ENCODE results near the gene ADARB1. TPM values are rescaled to one million over a fixed set of nuclear protein-coding genes. Genes with fewer than 3 reads are reported as not detected.

The ADARB1 gene
- polyA plus RNA-seq, 3 donors = 0.40 to 2.6 (median 1.0) TPM

DNA sequence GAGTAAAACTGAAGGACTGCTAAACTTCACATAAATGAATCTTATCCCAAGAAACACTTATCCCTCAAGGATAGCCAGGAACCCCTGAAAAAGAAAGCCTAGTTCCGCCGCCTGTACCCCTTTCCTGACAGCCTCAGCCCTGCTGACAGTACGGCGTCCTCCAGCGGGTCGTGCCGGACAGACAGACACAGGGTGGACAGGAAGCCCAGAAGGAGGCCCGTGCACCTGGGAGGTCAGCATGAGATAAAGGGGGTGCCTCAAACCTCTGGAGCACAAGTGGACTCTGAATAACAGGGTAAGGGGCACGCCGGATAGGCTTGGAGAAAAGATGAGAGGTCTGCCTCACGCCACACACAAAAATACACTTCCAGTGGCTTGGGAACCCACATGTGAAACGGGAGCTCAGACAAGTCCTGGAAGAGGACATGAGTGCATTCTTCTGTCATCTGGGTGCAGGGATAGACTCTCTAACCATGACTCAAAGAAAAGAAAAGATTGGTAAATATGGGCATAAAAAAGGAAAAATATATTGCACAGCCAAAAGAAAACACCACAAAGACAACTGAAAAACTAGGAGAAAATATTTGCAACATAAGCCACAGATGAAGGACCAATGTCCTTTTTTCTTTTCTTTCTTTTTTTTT, 17.3 kb upstream of the ADARB1 start:
- Mint-ChIP-seq H3K4me1 (no peaks in the 10 kb centered on the region), H3K9me3 (peaks cover 0 to 3% (median 0%) of the 10 kb centered on the region in 7 donors), H3K4me3 (peak overlapping the region in 1 of 2 donors; percentile 62), H3K36me3 (no peaks in the 10 kb centered on the region), H3K27me3 (ENCODE audit: low read depth in 3 of 3) (peaks cover 18 to 51% (median 22%) of the 10 kb centered on the region in 3 donors), H3K27ac (no peak overlapping the region)
- Histone ChIP-seq H3K9ac (ENCODE audit: insufficient read depth, low read length, poor library complexity, severe bottlenecking) (no peak overlapping the region), H3K4me3 (replicated peaks in 1 of 3; ENCODE audit: low read depth in 2 of 3, low read length in 3 of 3) (no peak overlapping the region), H3K9me3 (replicated peaks in 1 of 2; ENCODE audit: control insufficient read depth in 1 of 2, insufficient read depth in 1 of 2, low read length in 2 of 2) (no peaks in the 10 kb centered on the region), H3K36me3 (replicated peaks in 1 of 2; ENCODE audit: control insufficient read depth in 1 of 2, insufficient read depth in 2 of 2, low read length in 2 of 2) (no peaks in the 10 kb centered on the region), H3K27ac (ENCODE audit: low read depth in 1 of 2, low read length in 2 of 2) (no peak overlapping the region), H3K79me2 (ENCODE audit: insufficient read depth, low read length) (no peaks in the 10 kb centered on the region), H3K4me1 (ENCODE audit: control insufficient read depth in 1 of 2, insufficient read depth in 2 of 2, low read length in 2 of 2) (no peaks in the 10 kb centered on the region), H2AFZ (ENCODE audit: insufficient read depth, low read depth, low read length, poor library complexity, severe bottlenecking) (no peak overlapping the region), H3K27me3 (ENCODE audit: control insufficient read depth in 2 of 2, insufficient read depth in 2 of 2, low read length in 2 of 2) (no peaks in the 10 kb centered on the region), H3K4me2 (replicated peaks; ENCODE audit: extremely low read depth, low read length, poor library complexity, severe bottlenecking) (no peak overlapping the region), H4K20me1 (ENCODE audit: insufficient read depth, low read length) (no peaks in the 10 kb centered on the region)
- TF ChIP-seq, protein P1, sequence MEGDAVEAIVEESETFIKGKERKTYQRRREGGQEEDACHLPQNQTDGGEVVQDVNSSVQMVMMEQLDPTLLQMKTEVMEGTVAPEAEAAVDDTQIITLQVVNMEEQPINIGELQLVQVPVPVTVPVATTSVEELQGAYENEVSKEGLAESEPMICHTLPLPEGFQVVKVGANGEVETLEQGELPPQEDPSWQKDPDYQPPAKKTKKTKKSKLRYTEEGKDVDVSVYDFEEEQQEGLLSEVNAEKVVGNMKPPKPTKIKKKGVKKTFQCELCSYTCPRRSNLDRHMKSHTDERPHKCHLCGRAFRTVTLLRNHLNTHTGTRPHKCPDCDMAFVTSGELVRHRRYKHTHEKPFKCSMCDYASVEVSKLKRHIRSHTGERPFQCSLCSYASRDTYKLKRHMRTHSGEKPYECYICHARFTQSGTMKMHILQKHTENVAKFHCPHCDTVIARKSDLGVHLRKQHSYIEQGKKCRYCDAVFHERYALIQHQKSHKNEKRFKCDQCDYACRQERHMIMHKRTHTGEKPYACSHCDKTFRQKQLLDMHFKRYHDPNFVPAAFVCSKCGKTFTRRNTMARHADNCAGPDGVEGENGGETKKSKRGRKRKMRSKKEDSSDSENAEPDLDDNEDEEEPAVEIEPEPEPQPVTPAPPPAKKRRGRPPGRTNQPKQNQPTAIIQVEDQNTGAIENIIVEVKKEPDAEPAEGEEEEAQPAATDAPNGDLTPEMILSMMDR (IDR thresholded peaks at IDR 0.05) = no peak
- WGBS (ENCODE audit: insufficient coverage) = 92% methylated on average over 5 of the region's 12 CpGs
- intact Hi-C loops (cut with micrococcal nuclease) = no loop called here
- no peak for DNase-seq

GRCh38 chr21:45057886-45058285, 16.5 kb upstream of the ADARB1 start:
- Mint-ChIP-seq H3K4me3 (peak overlapping the region in 1 of 2 donors; percentile 12), H3K27me3 (ENCODE audit: low read depth in 3 of 3) (peaks cover 18 to 55% (median 22%) of the 10 kb centered on the region in 3 donors), H3K36me3 (no peaks in the 10 kb centered on the region), H3K9me3 (peaks cover 0 to 4% (median 2%) of the 10 kb centered on the region in 7 donors), H3K4me1 (no peaks in the 10 kb centered on the region), H3K27ac (no peak overlapping the region)
- 77% methylated on average over 12 of the region's 14 CpGs for WGBS (ENCODE audit: insufficient coverage)
- no peak for DNase-seq
- Histone ChIP-seq H3K27me3 (ENCODE audit: control insufficient read depth in 2 of 2, insufficient read depth in 2 of 2, low read length in 2 of 2) (no peaks in the 10 kb centered on the region), H2AFZ (ENCODE audit: insufficient read depth, low read depth, low read length, poor library complexity, severe bottlenecking) (no peak overlapping the region), H3K9me3 (replicated peaks in 1 of 2; ENCODE audit: control insufficient read depth in 1 of 2, insufficient read depth in 1 of 2, low read length in 2 of 2) (no peaks in the 10 kb centered on the region), H4K20me1 (ENCODE audit: insufficient read depth, low read length) (no peaks in the 10 kb centered on the region), H3K4me1 (ENCODE audit: control insufficient read depth in 1 of 2, insufficient read depth in 2 of 2, low read length in 2 of 2) (no peaks in the 10 kb centered on the region), H3K36me3 (replicated peaks in 1 of 2; ENCODE audit: control insufficient read depth in 1 of 2, insufficient read depth in 2 of 2, low read length in 2 of 2) (no peaks in the 10 kb centered on the region), H3K27ac (ENCODE audit: low read depth in 1 of 2, low read length in 2 of 2) (no peak overlapping the region), H3K79me2 (ENCODE audit: insufficient read depth, low read length) (no peaks in the 10 kb centered on the region), H3K4me3 (replicated peaks in 1 of 3; ENCODE audit: low read depth in 2 of 3, low read length in 3 of 3) (no peak overlapping the region), H3K4me2 (replicated peaks; ENCODE audit: extremely low read depth, low read length, poor library complexity, severe bottlenecking) (no peak overlapping the region), H3K9ac (ENCODE audit: insufficient read depth, low read length, poor library complexity, severe bottlenecking) (no peak overlapping the region)
- TF ChIP-seq, protein P1 (IDR thresholded peaks at IDR 0.05) = no peak
- intact Hi-C loops (cut with micrococcal nuclease) = no loop called here

Data from CD14-positive monocyte (primary cell).